Loucy (cell line): Measurements from ENCODE around the gene MED10.

Experiments used
- H2AFZ ChIP-seq: fragments of 200-600 bp; sonication (generic); 2 replicates; pipeline ENCODE4 v1.6.0; 2016; ENCODE audit warnings: antibody characterized with exemption, mild to moderate bottlenecking, low read length, moderate library complexity
- H3F3A ChIP-seq: fragments of 200-600 bp; 2 replicates; pipeline ENCODE4 v1.6.0; 2016; ENCODE audit warnings: antibody characterized with exemption, low read depth, mild to moderate bottlenecking
- H3K27me3 ChIP-seq: fragments of 200-600 bp; sonication (generic); 2 replicates; pipeline ENCODE4 v1.6.1; 2014; ENCODE audit warnings: low read length, mild to moderate bottlenecking; ENCODE audit not compliant: insufficient read depth, poor library complexity, severe bottlenecking
- H3K36me3 ChIP-seq: fragments of 200-600 bp; sonication (generic); 2 replicates; pipeline ENCODE4 v1.6.1; 2016; ENCODE audit warnings: low read length; ENCODE audit not compliant: insufficient read depth
- H3K4me1 ChIP-seq: fragments of 200-600 bp; sonication (generic); 2 replicates; pipeline ENCODE4 v1.5.1; 2014; ENCODE audit warnings: low read length, mild to moderate bottlenecking; ENCODE audit not compliant: insufficient read depth, poor library complexity, severe bottlenecking
- H3K4me2 ChIP-seq: fragments of 200-600 bp; sonication (generic); 2 replicates; pipeline ENCODE4 v1.6.0; 2014; ENCODE audit warnings: antibody characterized with exemption, low read length, low read depth, mild to moderate bottlenecking; ENCODE audit not compliant: poor library complexity, severe bottlenecking
- H3K4me3 ChIP-seq: fragments of 200-600 bp; sonication (generic); 2 replicates; pipeline ENCODE4 v1.5.1; 2014; ENCODE audit warnings: low read length, mild to moderate bottlenecking, mixed read lengths; ENCODE audit not compliant: poor library complexity, severe bottlenecking
- H3K79me2 ChIP-seq: fragments of 200-600 bp; sonication (generic); 2 replicates; pipeline ENCODE4 v1.6.1; 2014; ENCODE audit warnings: low read length; ENCODE audit not compliant: insufficient read depth
- H3K9ac ChIP-seq: fragments of 200-600 bp; sonication (generic); 2 replicates; pipeline ENCODE4 v1.6.0; 2014; ENCODE audit warnings: mild to moderate bottlenecking, low read depth, low read length, moderate library complexity; ENCODE audit not compliant: poor library complexity, severe bottlenecking
- H3K9me2 ChIP-seq: fragments of 200-600 bp; sonication (generic); replicated peaks from 2 replicates; pipeline ENCODE4 v1.6.1; 2016; ENCODE audit warnings: low read depth, low read length, mixed read lengths
- H3K9me3 ChIP-seq: fragments of 200-600 bp; sonication (generic); 2 replicates; pipeline ENCODE4 v1.6.1; 2014; ENCODE audit warnings: mild to moderate bottlenecking, antibody characterized with exemption, low read length, low read depth; ENCODE audit not compliant: insufficient read depth
- H4K20me1 ChIP-seq: fragments of 200-600 bp; sonication (generic); 2 replicates; pipeline ENCODE4 v1.6.0; 2014; ENCODE audit warnings: antibody characterized with exemption, low read length, mild to moderate bottlenecking; ENCODE audit not compliant: insufficient read depth, poor library complexity, severe bottlenecking
- CTCF ChIP-seq: fragments of 200-600 bp; sonication (generic); conservative IDR thresholded peaks from 2 replicates; pipeline ENCODE4 v1.5.1; 2014; ENCODE audit warnings: mild to moderate bottlenecking, antibody characterized with exemption, low read length
- EZH2phosphoT487 ChIP-seq: fragments of 200-600 bp; IDR thresholded peaks from 2 replicates; pipeline ENCODE4 v1.6.1; 2018; ENCODE audit warnings: antibody characterized with exemption, mild to moderate bottlenecking, moderate library complexity, borderline replicate concordance

MED10 gene

GRCh38 chr5:6342689-6343315, 35.5 kb downstream of the MED10 start:
- Histone ChIP-seq H3F3A (no peaks in the 10 kb centered on the region), H3K9me2 (no peaks in the 10 kb centered on the region), H3K27me3 (no peaks in the 10 kb centered on the region), H3K9me3 (no peaks in the 10 kb centered on the region), H4K20me1 (no peaks in the 10 kb centered on the region), H3K4me1 (no peaks in the 10 kb centered on the region), H3K36me3 (no peaks in the 10 kb centered on the region), H2AFZ (no peak overlapping the region), H3K9ac (no peak overlapping the region), H3K4me2 (no peak overlapping the region), H3K79me2 (no peaks in the 10 kb centered on the region), H3K4me3 (no peak overlapping the region)
- TF ChIP-seq EZH2phosphoT487 (no peak), CTCF (no peak)

GRCh38 chr5:6340100-6340499, 38.2 kb downstream of the MED10 start:
- Histone ChIP-seq H3K36me3 (no peaks in the 10 kb centered on the region), H3F3A (no peaks in the 10 kb centered on the region), H3K9ac (no peak overlapping the region), H3K79me2 (no peaks in the 10 kb centered on the region), H3K4me3 (no peak overlapping the region), H3K27me3 (no peaks in the 10 kb centered on the region), H3K4me2 (no peak overlapping the region), H2AFZ (no peak overlapping the region), H3K4me1 (no peaks in the 10 kb centered on the region), H3K9me2 (no peaks in the 10 kb centered on the region), H3K9me3 (no peaks in the 10 kb centered on the region), H4K20me1 (no peaks in the 10 kb centered on the region)
- TF ChIP-seq EZH2phosphoT487 (no peak), CTCF (no peak)

- Histone ChIP-seq H3K36me3 (no peaks in the 10 kb centered on the region), H3F3A (no peaks in the 10 kb centered on the region)
These were observed 39.5 kb downstream of the MED10 start for GRCh38 chr5:6338871-6339270.

More at GRCh38 chr5:6338871-6339270, 39.5 kb downstream of the MED10 start:
- no peak overlapping the region for H3K4me3 ChIP-seq
- H3K9me2 ChIP-seq = no peaks in the 10 kb centered on the region
- no peaks in the 10 kb centered on the region for H3K4me1 ChIP-seq
- H4K20me1 ChIP-seq = no peaks in the 10 kb centered on the region
- no peak overlapping the region for H2AFZ ChIP-seq
- no peak overlapping the region for H3K4me2 ChIP-seq
- no peaks in the 10 kb centered on the region for H3K79me2 ChIP-seq
- H3K27me3 ChIP-seq = no peaks in the 10 kb centered on the region
- H3K9me3 ChIP-seq = no peaks in the 10 kb centered on the region
- TF ChIP-seq CTCF (no peak), EZH2phosphoT487 (no peak)
- no peak overlapping the region for H3K9ac ChIP-seq
